H1 (cell line): Measurements from ENCODE around the gene ZNF888. TPM values are rescaled to one million over a fixed set of nuclear protein-coding genes. Genes with fewer than 3 reads are reported as not detected.

Source experiments
- CBX8 ChIP-seq: fragments of 300-800, 300-1000 bp; sonication (generic); IDR thresholded peaks from 2 replicates; pipeline ENCODE4 v1.7.1; 2016; ENCODE audit warnings: low read depth, low read length, borderline replicate concordance
- EGR1 ChIP-seq: IDR thresholded peaks from 2 replicates; pipeline ENCODE4 v1.6.1; 2011; ENCODE audit warnings: low read depth, low read length, borderline replicate concordance
- FOSL1 ChIP-seq: IDR thresholded peaks from 2 replicates; pipeline ENCODE4 v1.6.1; 2011; ENCODE audit warnings: mild to moderate bottlenecking, low read depth, low read length, moderate library complexity; ENCODE audit not compliant: insufficient read depth
- GABPA ChIP-seq: IDR thresholded peaks from 2 replicates; pipeline ENCODE4 v1.6.1; 2011; ENCODE audit warnings: mild to moderate bottlenecking, low read length, moderate library complexity, borderline replicate concordance; ENCODE audit not compliant: insufficient read depth
- JUN ChIP-seq: IDR thresholded peaks from 2 replicates; pipeline ENCODE4 v1.6.1; 2011; ENCODE audit warnings: low read depth, mild to moderate bottlenecking, improper control_type of control experiment, low read length
- JUND ChIP-seq: IDR thresholded peaks from 2 replicates; pipeline ENCODE4 v1.6.1; 2011; ENCODE audit warnings: mild to moderate bottlenecking, improper control_type of control experiment, low read length
- KDM4A ChIP-seq: IDR thresholded peaks from one replicate; pipeline ENCODE4 v1.7.1; 2012; ENCODE audit warnings: low read depth, mild to moderate bottlenecking, moderate library complexity, low read length, inconsistent platforms; ENCODE audit not compliant: severe bottlenecking
- KDM5A ChIP-seq: fragments of 200-600 bp; IDR thresholded peaks from 2 replicates; pipeline ENCODE4 v1.7.1; 2012; ENCODE audit warnings: mild to moderate bottlenecking, low read length, inconsistent platforms, mixed read lengths
- NRF1 ChIP-seq: IDR thresholded peaks from 2 replicates; pipeline ENCODE4 v1.6.1; 2011; ENCODE audit warnings: mild to moderate bottlenecking, low read depth, low read length, improper control_type of control experiment
- RBBP5 ChIP-seq: IDR thresholded peaks from 2 replicates; pipeline ENCODE4 v1.7.1; 2012; ENCODE audit warnings: low read depth, mild to moderate bottlenecking, inconsistent platforms, low read length, moderate library complexity, borderline replicate concordance
- RNF2 ChIP-seq: fragments of 200-900, 300-1000 bp; sonication (generic); IDR thresholded peaks from 2 replicates; pipeline ENCODE4 v1.7.1; 2016; ENCODE audit warnings: borderline replicate concordance, low read depth, mild to moderate bottlenecking, antibody characterized with exemption, low read length; ENCODE audit not compliant: poor library complexity, severe bottlenecking; ENCODE audit errors: missing control alignments
- SAP30 ChIP-seq: fragments of 300-600 bp; sonication (generic); IDR thresholded peaks from 2 replicates; pipeline ENCODE4 v1.7.1; 2012; ENCODE audit warnings: low read length, moderate library complexity, mild to moderate bottlenecking, inconsistent platforms; ENCODE audit not compliant: insufficient read depth, insufficient replicate concordance
- SIRT6 ChIP-seq: IDR thresholded peaks from one replicate; pipeline ENCODE4 v1.7.1; 2012; ENCODE audit warnings: low read length, inconsistent platforms
- SP2 ChIP-seq: IDR thresholded peaks from 2 replicates; pipeline ENCODE4 v1.6.1; 2012; ENCODE audit warnings: mild to moderate bottlenecking, low read length, inconsistent platforms
- SP4 ChIP-seq: IDR thresholded peaks from 2 replicates; pipeline ENCODE4 v1.6.1; 2012; ENCODE audit warnings: low read length, inconsistent platforms
- TBP ChIP-seq: IDR thresholded peaks from 2 replicates; pipeline ENCODE4 v1.6.1; 2011; ENCODE audit warnings: low read depth, low read length, improper control_type of control experiment
- YY1 ChIP-seq: IDR thresholded peaks from 2 replicates; pipeline ENCODE4 v1.6.1; 2011; ENCODE audit warnings: low read depth, mild to moderate bottlenecking, low read length
- ZNF274 ChIP-seq: IDR thresholded peaks from 2 replicates; pipeline ENCODE4 v1.7.0; 2012; ENCODE audit warnings: low read length, borderline replicate concordance; ENCODE audit errors: extremely low read depth
- polyA plus RNA-seq, 7 experiments: library from polyadenylated mRNA; depleted of rRNA in 3 of 7; stranded (reverse) in 5 of 7; unstranded in 2 of 7; fragments of >200 nt in 5 of 7; fragments of 200-250 nt in 2 of 7; gene quantifications; 1 replicate in 5 of 7; 2 replicates in 1 of 7; 4 replicates in 1 of 7; pipeline versions ENCODE4 v1.2.1 to v1.2.3, GENCODE V29; 2011 to 2013; ENCODE audit warnings: missing spikeins in 2 of 7, mixed read lengths in 2 of 7
- total RNA-seq: library from RNA; stranded (reverse); fragmentation: NEBNext Ultra II Directional; extraction: Animal tissue kit (Norgen Biotek cat#: 25700); gene quantifications from 2 replicates; pipeline ENCODE4 v1.2.1, GENCODE V29; 2021
- TF ChIP-seq, protein P1 (sequence below), 3 experiments: IDR thresholded peaks; 1 replicate in 2 of 3; 2 replicates in 1 of 3; pipeline versions ENCODE4 v1.5.1 to v1.6.1; 2011; ENCODE audit warnings: low read length in 3 of 3, mild to moderate bottlenecking in 3 of 3, inconsistent platforms in 2 of 3, low read depth in 1 of 3, moderate library complexity in 1 of 3; ENCODE audit not compliant: insufficient read depth in 1 of 3; ENCODE audit errors: control extremely low read depth in 1 of 3
- TF ChIP-seq, protein P2 (sequence below): IDR thresholded peaks from 2 replicates; pipeline ENCODE4 v1.6.1; 2011; ENCODE audit warnings: low read depth, mild to moderate bottlenecking, low read length; ENCODE audit not compliant: insufficient read depth

The ZNF888 gene
- total and polyA plus RNA-seq, 2 of the 8 experiments (the other 6 are each of a cell fraction or from before 2014, with no cell fraction given) = 1.1 to 8.6 TPM

DNA sequence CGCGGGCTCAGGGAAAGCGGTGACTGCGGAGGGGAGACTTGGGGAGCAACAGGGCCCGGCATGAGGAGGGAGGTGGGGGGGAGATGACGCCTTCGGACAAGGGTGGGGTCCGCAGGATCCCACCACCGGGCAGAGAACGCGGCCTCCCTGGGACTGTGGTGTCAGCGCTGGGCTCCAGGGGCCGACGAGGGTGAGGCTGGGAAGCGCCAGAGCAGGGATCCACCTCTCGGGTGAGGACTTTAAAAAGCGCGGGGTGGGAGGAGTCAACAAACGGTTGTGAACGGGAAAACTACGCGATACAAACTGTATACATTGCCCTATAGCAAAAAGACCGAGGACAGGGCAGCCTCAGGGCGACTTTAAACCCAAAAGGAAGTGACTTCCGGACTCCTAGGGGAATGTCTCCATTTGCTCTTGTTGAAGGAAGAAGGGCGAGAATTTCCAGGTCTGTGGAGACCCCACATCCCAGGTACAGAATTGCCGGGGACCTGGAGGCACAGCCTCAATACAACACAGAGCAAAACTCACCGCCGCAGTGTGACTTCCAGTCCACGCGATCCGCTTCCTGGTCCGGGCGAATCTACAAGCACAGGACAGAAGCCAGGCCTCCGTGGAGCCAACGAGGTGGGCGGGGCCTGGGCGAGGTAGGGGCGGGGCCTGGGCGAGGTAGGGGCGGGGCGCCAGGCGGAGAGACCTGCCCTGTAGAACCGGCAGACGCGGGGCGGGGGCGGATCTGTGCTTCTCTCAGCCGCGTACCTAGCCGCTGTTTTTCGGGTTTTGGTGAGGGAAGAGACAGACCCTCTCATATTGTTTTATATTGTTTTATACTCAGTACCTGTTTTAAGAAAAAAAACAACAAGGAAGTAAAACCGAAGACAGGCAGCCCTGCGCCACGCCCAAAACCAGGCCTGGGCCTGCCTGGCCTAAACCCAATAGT lies at the start of gene ZNF888 (continued):
- TF ChIP-seq, protein P1, sequence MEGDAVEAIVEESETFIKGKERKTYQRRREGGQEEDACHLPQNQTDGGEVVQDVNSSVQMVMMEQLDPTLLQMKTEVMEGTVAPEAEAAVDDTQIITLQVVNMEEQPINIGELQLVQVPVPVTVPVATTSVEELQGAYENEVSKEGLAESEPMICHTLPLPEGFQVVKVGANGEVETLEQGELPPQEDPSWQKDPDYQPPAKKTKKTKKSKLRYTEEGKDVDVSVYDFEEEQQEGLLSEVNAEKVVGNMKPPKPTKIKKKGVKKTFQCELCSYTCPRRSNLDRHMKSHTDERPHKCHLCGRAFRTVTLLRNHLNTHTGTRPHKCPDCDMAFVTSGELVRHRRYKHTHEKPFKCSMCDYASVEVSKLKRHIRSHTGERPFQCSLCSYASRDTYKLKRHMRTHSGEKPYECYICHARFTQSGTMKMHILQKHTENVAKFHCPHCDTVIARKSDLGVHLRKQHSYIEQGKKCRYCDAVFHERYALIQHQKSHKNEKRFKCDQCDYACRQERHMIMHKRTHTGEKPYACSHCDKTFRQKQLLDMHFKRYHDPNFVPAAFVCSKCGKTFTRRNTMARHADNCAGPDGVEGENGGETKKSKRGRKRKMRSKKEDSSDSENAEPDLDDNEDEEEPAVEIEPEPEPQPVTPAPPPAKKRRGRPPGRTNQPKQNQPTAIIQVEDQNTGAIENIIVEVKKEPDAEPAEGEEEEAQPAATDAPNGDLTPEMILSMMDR (IDR thresholded peaks at IDR 0.05; ENCODE audit: control extremely low read depth in 1 of 3, insufficient read depth in 1 of 3, low read depth in 1 of 3, low read length in 3 of 3) = no peak
- TF ChIP-seq YY1 (no peak), TBP (peak; percentile 56; the same call in 1 of the 2 replicates), EGR1 (0 out of 2 replicates have a peak, but pooled peaks have one; percentile 47), SP2 (no peak), CBX8 (no peak), SP4 (no peak), NRF1 (no peak), FOSL1 (no peak), KDM4A (peak; percentile 56), RBBP5 (no peak), SIRT6 (no peak), RNF2 (no peak), JUN (no peak), ZNF274 (no peak), KDM5A (no peak), GABPA (no peak), JUND (no peak), SAP30 (no peak)
- TF ChIP-seq, protein P2, sequence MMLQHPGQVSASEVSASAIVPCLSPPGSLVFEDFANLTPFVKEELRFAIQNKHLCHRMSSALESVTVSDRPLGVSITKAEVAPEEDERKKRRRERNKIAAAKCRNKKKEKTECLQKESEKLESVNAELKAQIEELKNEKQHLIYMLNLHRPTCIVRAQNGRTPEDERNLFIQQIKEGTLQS = no peak
